Measurements from ENCODE around the gene TMEM138. TPM values are rescaled to one million over a fixed set of nuclear protein-coding genes. Genes with fewer than 3 reads are reported as not detected.

The TMEM138 gene
- total and polyA plus RNA-seq, 2 experiments from 2014 or later, result 19.0 to 50.2 TPM

DNA sequence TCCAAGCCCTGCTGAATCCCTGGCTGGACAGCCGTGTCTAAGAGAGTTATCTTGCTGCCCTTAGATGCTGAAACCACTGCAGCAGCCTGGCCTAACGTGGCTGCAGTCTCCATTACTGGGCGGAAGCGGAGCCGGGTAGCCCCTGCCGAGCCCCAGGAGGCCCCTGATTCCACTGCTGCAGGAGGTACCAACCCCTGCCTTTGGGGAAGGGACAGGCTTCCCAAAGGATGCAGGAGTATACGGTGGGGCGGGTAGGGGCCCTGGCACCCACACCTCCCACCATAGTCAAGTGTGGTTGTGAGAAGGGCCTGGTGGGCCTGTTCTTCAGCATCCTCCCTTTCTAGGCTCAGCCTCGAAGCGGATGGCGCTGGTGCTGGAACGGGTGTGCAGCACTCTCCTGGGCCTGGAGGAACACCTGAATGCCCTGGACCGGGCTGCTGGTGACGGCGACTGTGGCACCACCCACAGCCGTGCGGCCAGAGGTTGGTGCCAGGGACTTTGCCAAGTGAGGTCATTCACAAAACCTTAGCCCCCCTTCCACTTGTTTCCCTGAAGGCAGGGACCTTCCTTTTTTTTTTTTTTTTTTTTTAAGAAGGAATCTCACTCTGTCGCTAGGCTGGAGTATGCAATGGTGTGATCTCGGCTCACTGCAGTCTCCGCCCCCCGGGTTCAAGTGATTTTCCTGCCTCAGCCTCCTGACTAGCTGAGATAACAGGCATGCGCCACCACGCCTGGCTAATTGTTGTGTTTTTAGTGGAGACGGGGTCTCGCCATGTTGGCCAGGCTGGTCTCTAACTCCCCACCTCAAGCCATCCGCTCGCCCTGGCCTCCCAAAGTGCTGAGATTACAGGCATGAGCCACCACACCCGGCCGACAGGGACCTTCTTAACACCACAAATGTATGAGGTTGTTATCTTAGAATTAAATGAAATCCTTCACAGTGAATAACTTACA is 18.1 kb upstream of the TMEM138 start:
- Histone ChIP-seq H3K9me2 (ENCODE audit: insufficient read depth) (no peaks in the 10 kb centered on the region), H3F3A (ENCODE audit: insufficient read depth) (0 out of 2 replicates have a peak, but pooled peaks cover 6% of the 10 kb centered on the region), H3K27ac (no peak overlapping the region), H3K79me2 (ENCODE audit: insufficient read depth) (no peaks in the 10 kb centered on the region), H3K9me3 (ENCODE audit: low read depth) (no peaks in the 10 kb centered on the region), H3K36me3 (ENCODE audit: low read depth) (no peaks in the 10 kb centered on the region), H3K9ac (no peak overlapping the region), H2AFZ (no peak overlapping the region), H4K20me1 (ENCODE audit: insufficient read depth) (no peaks in the 10 kb centered on the region), H3K4me2 (ENCODE audit: unreplicated experiment) (no peak overlapping the region), H3K27me3 (replicated peaks; ENCODE audit: insufficient read depth) (no peaks in the 10 kb centered on the region), H3K4me3 (no peak overlapping the region), H3K4me1 (ENCODE audit: insufficient read depth) (no peaks in the 10 kb centered on the region)
- in situ Hi-C loops (cut with MboI), result no loop called here
- no peak for DNase-seq
- TF ChIP-seq EZH2phosphoT487 (IDR thresholded peaks at IDR 0.05; ENCODE audit: insufficient read depth, low read depth) (no peak), EZH2 (IDR thresholded peaks at IDR 0.05; ENCODE audit: insufficient read depth, poor library complexity, severe bottlenecking) (no peak)
- 89 to 91% methylated on average over 29 of the region's 29 CpGs for WGBS, 2 experiments (ENCODE audit: low coverage in 1 of 2, low lambda C conversion rate in 2 of 2, missing lambda C conversion rate in 2 of 2)

DNA sequence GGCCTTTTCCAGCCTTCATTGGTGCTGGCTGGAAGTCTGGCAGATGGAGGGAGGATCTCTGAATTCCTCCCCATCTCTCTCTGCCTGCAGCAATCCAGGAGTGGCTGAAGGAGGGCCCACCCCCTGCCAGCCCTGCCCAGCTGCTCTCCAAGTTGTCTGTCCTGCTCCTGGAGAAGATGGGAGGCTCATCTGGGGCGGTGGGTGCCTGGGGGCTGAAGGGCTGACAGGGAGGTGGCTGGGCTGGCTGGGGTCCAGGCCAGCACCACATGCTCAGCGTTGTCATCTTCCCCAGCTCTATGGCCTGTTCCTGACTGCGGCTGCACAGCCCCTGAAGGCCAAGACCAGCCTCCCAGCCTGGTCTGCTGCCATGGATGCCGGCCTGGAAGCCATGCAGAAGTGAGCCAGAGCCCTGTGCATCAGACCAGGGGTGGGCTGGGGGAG is 17.0 kb upstream of the TMEM138 start:
- no peaks in the 10 kb centered on the region for H3K9me3 ChIP-seq (ENCODE audit: low read depth)
- no peak for TF ChIP-seq EZH2phosphoT487 (IDR thresholded peaks at IDR 0.05; ENCODE audit: insufficient read depth, low read depth)
- no peak for TF ChIP-seq EZH2 (IDR thresholded peaks at IDR 0.05; ENCODE audit: insufficient read depth, poor library complexity, severe bottlenecking)
- WGBS, 2 experiments (ENCODE audit: low coverage in 1 of 2, low lambda C conversion rate in 2 of 2, missing lambda C conversion rate in 2 of 2), result 6 to 22% methylated on average over 2 to 4 of the region's 4 CpGs
- in situ Hi-C loops (cut with MboI), result no loop called here
- H3K4me2 ChIP-seq (ENCODE audit: unreplicated experiment), result no peak overlapping the region
- H3K36me3 ChIP-seq (ENCODE audit: low read depth), result no peaks in the 10 kb centered on the region
- no peak overlapping the region for H3K9ac ChIP-seq
- H2AFZ ChIP-seq, result no peak overlapping the region
- H3F3A ChIP-seq (ENCODE audit: insufficient read depth), result 0 out of 2 replicates have a peak, but pooled peaks cover 6% of the 10 kb centered on the region
- no peaks in the 10 kb centered on the region for H3K9me2 ChIP-seq (ENCODE audit: insufficient read depth)
- no peak for DNase-seq
- no peak overlapping the region for H3K27ac ChIP-seq
- no peaks in the 10 kb centered on the region for H3K79me2 ChIP-seq (ENCODE audit: insufficient read depth)
- no peak overlapping the region for H3K4me3 ChIP-seq
- no peaks in the 10 kb centered on the region for H3K27me3 ChIP-seq (replicated peaks; ENCODE audit: insufficient read depth)
- no peaks in the 10 kb centered on the region for H3K4me1 ChIP-seq (ENCODE audit: insufficient read depth)
- no peaks in the 10 kb centered on the region for H4K20me1 ChIP-seq (ENCODE audit: insufficient read depth)

DNA sequence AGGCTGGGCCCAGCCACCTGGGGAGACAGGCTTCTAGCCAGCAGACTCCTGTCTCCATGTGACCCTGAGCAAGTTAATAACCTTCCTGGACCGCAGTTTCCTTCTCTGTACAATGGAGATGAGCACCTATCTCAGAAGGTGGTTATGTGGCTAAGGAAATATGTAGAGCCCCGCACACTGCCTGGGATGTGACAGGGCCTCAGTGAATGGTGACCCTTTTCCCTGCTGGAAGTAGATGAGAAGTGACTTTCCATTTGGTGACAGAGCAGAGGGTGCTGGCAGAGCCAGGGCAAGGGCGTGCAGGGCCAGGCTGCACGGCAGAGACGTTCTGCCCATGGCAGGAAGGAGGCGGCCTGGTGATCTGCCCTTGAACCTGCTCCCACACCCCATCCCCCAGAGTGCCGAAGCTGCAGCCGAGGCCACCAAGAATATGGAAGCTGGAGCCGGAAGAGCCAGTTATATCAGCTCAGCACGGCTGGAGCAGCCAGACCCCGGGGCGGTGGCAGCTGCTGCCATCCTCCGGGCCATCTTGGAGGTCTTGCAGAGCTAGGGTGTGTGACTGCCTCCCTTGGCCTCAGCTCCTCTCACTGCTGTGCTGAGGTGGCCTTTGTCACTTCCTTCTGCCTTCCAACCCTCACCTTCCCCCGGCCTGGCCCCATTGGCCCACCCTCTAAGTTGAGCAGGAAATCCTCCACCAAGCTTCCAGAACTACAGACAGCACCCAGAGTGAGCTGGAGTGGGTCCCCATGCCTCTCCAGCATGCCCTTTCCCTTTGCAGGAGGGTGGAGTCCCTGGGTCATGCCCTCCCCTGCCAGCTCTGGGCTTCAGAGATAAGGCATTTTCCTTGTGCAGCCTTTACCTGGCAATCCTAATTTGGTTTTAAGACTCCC is 16.0 kb upstream of the TMEM138 start:
- TF ChIP-seq EZH2 (IDR thresholded peaks at IDR 0.05; ENCODE audit: insufficient read depth, poor library complexity, severe bottlenecking) (no peak), EZH2phosphoT487 (IDR thresholded peaks at IDR 0.05; ENCODE audit: insufficient read depth, low read depth) (no peak)
- in situ Hi-C loops (cut with MboI), result no loop called here
- Histone ChIP-seq H2AFZ (no peak overlapping the region), H3K27me3 (replicated peaks; ENCODE audit: insufficient read depth) (no peaks in the 10 kb centered on the region), H3K4me1 (ENCODE audit: insufficient read depth) (no peaks in the 10 kb centered on the region), H3K36me3 (ENCODE audit: low read depth) (no peaks in the 10 kb centered on the region), H3K4me2 (ENCODE audit: unreplicated experiment) (no peak overlapping the region), H4K20me1 (ENCODE audit: insufficient read depth) (no peaks in the 10 kb centered on the region), H3K9me3 (ENCODE audit: low read depth) (no peaks in the 10 kb centered on the region), H3K27ac (no peak overlapping the region), H3K9ac (no peak overlapping the region), H3K9me2 (ENCODE audit: insufficient read depth) (no peaks in the 10 kb centered on the region), H3F3A (ENCODE audit: insufficient read depth) (0 out of 2 replicates have a peak, but pooled peaks cover 6% of the 10 kb centered on the region), H3K79me2 (ENCODE audit: insufficient read depth) (no peaks in the 10 kb centered on the region), H3K4me3 (no peak overlapping the region)
- no peak for DNase-seq
- WGBS, 2 experiments (ENCODE audit: low coverage in 1 of 2, low lambda C conversion rate in 2 of 2, missing lambda C conversion rate in 2 of 2), result 86 to 87% methylated on average over 14 of the region's 14 CpGs

DNA sequence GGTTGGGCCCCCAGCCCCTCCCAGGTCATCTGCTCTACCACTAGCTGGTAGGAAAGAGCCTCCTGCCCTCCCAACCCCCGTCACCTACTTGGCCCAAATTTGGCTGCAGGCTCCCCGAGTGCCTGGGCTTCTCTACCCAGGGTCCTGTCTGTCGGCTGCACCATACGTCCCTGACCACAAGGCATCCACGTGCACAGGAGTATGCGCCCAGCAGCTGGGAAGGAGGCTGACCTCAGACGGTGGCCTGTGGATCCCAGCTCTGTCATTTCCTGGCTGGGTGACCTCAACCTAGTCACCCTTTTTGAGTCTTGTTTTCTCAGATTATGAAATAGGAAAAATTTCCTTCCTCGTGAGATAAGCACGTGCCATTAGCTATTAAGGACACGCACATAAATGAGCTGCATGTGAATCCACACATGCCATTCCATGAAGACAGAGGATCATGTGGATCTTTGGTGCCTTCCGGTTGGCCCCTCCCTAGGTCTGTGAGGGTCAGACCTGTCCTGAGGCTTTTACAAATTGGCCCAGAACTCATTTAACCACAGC is 14.2 kb upstream of the TMEM138 start:
- Histone ChIP-seq H3K4me2 (ENCODE audit: unreplicated experiment) (no peak overlapping the region), H3K9me2 (ENCODE audit: insufficient read depth) (no peaks in the 10 kb centered on the region), H3K9ac (no peak overlapping the region), H3K27ac (no peak overlapping the region), H3K4me3 (no peak overlapping the region), H4K20me1 (ENCODE audit: insufficient read depth) (no peaks in the 10 kb centered on the region), H3K79me2 (ENCODE audit: insufficient read depth) (no peaks in the 10 kb centered on the region), H3K4me1 (ENCODE audit: insufficient read depth) (no peaks in the 10 kb centered on the region), H3K36me3 (ENCODE audit: low read depth) (no peaks in the 10 kb centered on the region), H3K9me3 (ENCODE audit: low read depth) (no peaks in the 10 kb centered on the region), H3K27me3 (replicated peaks; ENCODE audit: insufficient read depth) (no peaks in the 10 kb centered on the region), H3F3A (ENCODE audit: insufficient read depth) (0 out of 2 replicates have a peak, but pooled peaks cover 6% of the 10 kb centered on the region), H2AFZ (no peak overlapping the region)
- no peak for TF ChIP-seq EZH2 (IDR thresholded peaks at IDR 0.05; ENCODE audit: insufficient read depth, poor library complexity, severe bottlenecking)
- no peak for TF ChIP-seq EZH2phosphoT487 (IDR thresholded peaks at IDR 0.05; ENCODE audit: insufficient read depth, low read depth)
- in situ Hi-C loops (cut with MboI), result no loop called here
- WGBS, 2 experiments (ENCODE audit: low coverage in 1 of 2, low lambda C conversion rate in 2 of 2, missing lambda C conversion rate in 2 of 2), result 79% methylated on average over 11 of the region's 11 CpGs
- DNase-seq, result no peak

Data from GM23248 (cell line).